Breast epithelium (tissue), 4 donors: ENCODE measurements around the gene GNS. TPM values are rescaled to one million over a fixed set of nuclear protein-coding genes. Genes with fewer than 3 reads are reported as not detected.
"Not testable (repeated sequence)": the region's sequence is repeated elsewhere in the genome, so short reads cannot be mapped to it uniquely, and the experiment has no call there.

ENCODE experiments used
- DNase-seq, 2 donors: peaks; one replicate each; pipeline ENCODE4 v3.0.0-alpha.2; 2019; ENCODE audit warnings: low spot score in 2 of 2
- H3K27ac ChIP-seq, 2 donors: fragments of 200-600 bp; sonication (generic) in 1 of 2; one replicate each; pipeline ENCODE4 v1.5.1; 2016 to 2019; ENCODE audit warnings: mild to moderate bottlenecking in 1 of 2
- H3K27me3 ChIP-seq, 2 donors: fragments of 200-600 bp; sonication (generic) in 1 of 2; one replicate each; pipeline versions ENCODE4 v1.5.1 to v1.6.0; 2017 to 2019; ENCODE audit warnings: control low read depth in 1 of 2, mild to moderate bottlenecking in 1 of 2
- H3K36me3 ChIP-seq: fragments of 200-600 bp; one replicate; pipeline ENCODE4 v1.5.1; 2019
- H3K4me1 ChIP-seq, 2 donors: fragments of 200-600 bp; sonication (generic); one replicate each; pipeline ENCODE4 v1.5.1; 2016 to 2019; ENCODE audit warnings: control low read depth in 1 of 2
- H3K4me3 ChIP-seq, 3 donors: fragments of 200-600 bp; sonication (generic); 1 replicate in 2 of 3; 2 replicates in 1 of 3; pipeline ENCODE4 v1.5.1; 2016 to 2019; ENCODE audit warnings: mild to moderate bottlenecking in 3 of 3, moderate library complexity in 2 of 3
- H3K9me3 ChIP-seq, 2 donors: fragments of 200-600 bp; sonication (generic) in 1 of 2; one replicate each; pipeline ENCODE4 v1.5.1; 2016 to 2019; ENCODE audit warnings: control low read depth in 1 of 2
- POLR2A ChIP-seq: fragments of 450-650 bp; IDR thresholded peaks from one replicate; pipeline ENCODE4 v1.6.1; 2016; ENCODE audit warnings: antibody characterized with exemption, mild to moderate bottlenecking, moderate library complexity
- POLR2AphosphoS5 ChIP-seq, 3 donors: sonication (generic); formaldehyde crosslinking; IDR thresholded peaks; one replicate each; pipeline ENCODE4 v1.6.1; 2017; ENCODE audit warnings: antibody characterized with exemption in 3 of 3
- intact Hi-C: fragments of 100-400 bp; cut with DNase I; formaldehyde crosslinking; loops from one replicate; pipeline ENCODE4 v1.15.1; 2023; ENCODE audit warnings: low total_unique reads
- total RNA-seq, 3 donors: library from RNA; depleted of rRNA; stranded (reverse); fragments of >200 nt; gene quantifications; one replicate each; pipeline ENCODE4 v1.1.0, GENCODE V29; 2016
- TF ChIP-seq, protein P1 (sequence below), 3 donors: fragments of 450-650 bp; IDR thresholded peaks; one replicate each; pipeline ENCODE4 v1.5.1; 2016 to 2017; ENCODE audit warnings: antibody characterized with exemption in 3 of 3, mild to moderate bottlenecking in 3 of 3, moderate library complexity in 3 of 3

Gene GNS
- total RNA-seq, 3 donors from 2014 or later: 94.4 to 250 (median 98.6) TPM

DNA sequence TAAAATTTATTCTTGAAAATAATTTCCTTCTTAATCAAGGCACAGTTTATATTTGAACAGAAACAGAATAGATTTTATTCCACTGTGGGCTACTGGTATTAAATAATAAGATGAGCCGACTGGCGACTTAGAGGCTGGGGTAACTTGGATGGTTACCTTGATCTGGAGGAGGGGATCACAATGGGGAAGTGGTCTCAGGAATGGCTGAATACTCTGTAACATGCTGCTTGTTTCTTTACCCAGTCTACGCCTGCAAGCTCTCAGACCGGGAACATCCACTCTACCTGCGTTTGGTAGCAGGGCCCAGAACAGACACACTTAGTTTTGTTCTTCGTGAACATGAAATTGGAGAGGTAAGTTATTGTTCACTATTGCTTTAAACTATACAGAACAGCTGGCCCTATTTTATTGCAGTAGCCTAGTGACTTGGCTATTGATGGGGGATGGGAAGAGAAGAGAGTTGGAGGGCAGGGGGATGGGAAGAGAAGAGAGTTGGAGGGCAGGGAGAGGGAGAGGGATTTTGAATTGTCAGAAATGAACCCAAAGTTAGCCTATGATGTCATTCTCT lies 67.9 kb downstream of the GNS start:
- no peak for TF ChIP-seq POLR2A
- no peak for TF ChIP-seq POLR2AphosphoS5 (IDR thresholded peaks at IDR 0.05)
- TF ChIP-seq, protein P1, sequence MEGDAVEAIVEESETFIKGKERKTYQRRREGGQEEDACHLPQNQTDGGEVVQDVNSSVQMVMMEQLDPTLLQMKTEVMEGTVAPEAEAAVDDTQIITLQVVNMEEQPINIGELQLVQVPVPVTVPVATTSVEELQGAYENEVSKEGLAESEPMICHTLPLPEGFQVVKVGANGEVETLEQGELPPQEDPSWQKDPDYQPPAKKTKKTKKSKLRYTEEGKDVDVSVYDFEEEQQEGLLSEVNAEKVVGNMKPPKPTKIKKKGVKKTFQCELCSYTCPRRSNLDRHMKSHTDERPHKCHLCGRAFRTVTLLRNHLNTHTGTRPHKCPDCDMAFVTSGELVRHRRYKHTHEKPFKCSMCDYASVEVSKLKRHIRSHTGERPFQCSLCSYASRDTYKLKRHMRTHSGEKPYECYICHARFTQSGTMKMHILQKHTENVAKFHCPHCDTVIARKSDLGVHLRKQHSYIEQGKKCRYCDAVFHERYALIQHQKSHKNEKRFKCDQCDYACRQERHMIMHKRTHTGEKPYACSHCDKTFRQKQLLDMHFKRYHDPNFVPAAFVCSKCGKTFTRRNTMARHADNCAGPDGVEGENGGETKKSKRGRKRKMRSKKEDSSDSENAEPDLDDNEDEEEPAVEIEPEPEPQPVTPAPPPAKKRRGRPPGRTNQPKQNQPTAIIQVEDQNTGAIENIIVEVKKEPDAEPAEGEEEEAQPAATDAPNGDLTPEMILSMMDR (IDR thresholded peaks at IDR 0.05): no peak
- H3K4me1 ChIP-seq: no peaks in the 10 kb centered on the region
- H3K27me3 ChIP-seq: no peaks in the 10 kb centered on the region
- H3K36me3 ChIP-seq: no peaks in the 10 kb centered on the region
- no peaks in the 10 kb centered on the region for H3K9me3 ChIP-seq
- no peak overlapping the region for H3K27ac ChIP-seq
- H3K4me3 ChIP-seq: no peak overlapping the region
- no peak for DNase-seq
- intact Hi-C loops: loop anchor here (5.0 kb wide), 1 partner anchor 139 kb away; no protein-coding TSS in a partner anchor

DNA sequence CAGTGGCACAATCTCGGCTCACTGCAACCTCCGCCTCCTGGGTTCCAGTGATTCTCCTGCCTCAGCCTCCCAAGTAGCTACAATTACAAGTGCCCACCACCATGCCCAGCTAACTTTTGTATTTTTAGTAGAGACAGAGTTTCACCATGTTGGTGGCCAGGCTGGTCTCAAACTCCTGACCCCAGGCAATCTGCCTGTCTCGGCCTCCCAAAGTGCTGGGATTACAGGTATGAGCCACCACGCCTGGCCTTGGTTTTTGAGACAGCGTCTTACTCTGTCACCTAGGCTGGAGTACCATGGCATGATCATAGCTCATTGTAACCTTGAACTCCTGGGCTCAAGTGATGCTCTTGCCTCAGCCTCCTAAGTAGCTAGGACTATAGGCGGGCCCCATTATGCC lies 69.0 kb downstream of the GNS start:
- not testable (repeated sequence) for H3K36me3 ChIP-seq, H3K27me3 ChIP-seq, H3K27ac ChIP-seq, H3K4me1 ChIP-seq, DNase-seq, H3K4me3 ChIP-seq, H3K9me3 ChIP-seq
- intact Hi-C loops: loop anchor here (5.0 kb wide), 1 partner anchor 138 kb away; no protein-coding TSS in a partner anchor

DNA sequence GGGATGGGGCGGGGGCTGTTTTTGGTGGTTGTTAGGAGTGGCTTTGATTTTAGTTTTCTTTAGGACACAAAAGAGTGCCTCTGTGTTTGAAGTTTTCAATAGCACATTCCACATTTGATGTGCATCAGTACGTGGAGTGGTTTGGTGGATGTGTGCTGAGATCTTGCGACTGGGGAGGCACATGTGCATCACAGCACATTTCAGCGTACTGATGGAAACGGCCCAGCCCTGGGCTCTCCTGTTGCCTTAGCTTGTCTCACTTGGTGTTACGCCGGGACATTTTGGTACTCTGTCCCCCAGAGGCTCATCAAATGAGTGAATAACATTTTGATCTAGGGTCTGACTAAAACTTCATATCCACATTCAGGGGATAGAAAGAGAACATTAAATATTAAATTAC lies 70.5 kb downstream of the GNS start:
- DNase-seq: no peak
- H3K9me3 ChIP-seq: no peaks in the 10 kb centered on the region
- no peaks in the 10 kb centered on the region for H3K36me3 ChIP-seq
- TF ChIP-seq POLR2A: no peak
- TF ChIP-seq, protein P1 (IDR thresholded peaks at IDR 0.05): no peak
- no peak for TF ChIP-seq POLR2AphosphoS5 (IDR thresholded peaks at IDR 0.05)
- H3K27me3 ChIP-seq: no peaks in the 10 kb centered on the region
- intact Hi-C loops: no loop called here
- peak overlapping the region; percentile 53 to 54 for H3K27ac ChIP-seq
- no peak overlapping the region for H3K4me3 ChIP-seq
- H3K4me1 ChIP-seq: no peaks in the 10 kb centered on the region

DNA sequence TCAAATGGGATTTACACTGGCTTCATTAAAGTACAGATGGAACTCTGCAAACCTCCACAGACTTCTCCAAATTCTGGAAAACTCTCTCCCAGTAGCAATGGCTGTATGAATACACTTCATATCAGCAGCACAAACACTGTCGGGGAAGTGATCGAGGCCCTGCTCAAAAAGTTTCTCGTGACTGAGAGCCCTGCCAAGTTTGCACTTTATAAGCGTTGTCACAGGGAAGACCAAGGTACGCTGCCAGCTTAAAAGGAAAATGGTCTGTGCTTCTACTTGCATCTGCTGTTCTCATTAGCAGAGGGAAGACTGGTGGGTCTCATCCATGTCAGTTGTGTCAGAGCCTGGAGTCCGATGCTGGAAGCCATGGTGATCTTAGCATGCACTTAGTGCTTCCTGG lies 71.0 kb downstream of the GNS start:
- intact Hi-C loops: no loop called here
- H3K4me3 ChIP-seq: peak overlapping the region in 1 of 3 donors; percentile 2
- DNase-seq: no peak
- H3K9me3 ChIP-seq: no peaks in the 10 kb centered on the region
- peak overlapping the region; percentile 53 to 54 for H3K27ac ChIP-seq
- H3K36me3 ChIP-seq: no peaks in the 10 kb centered on the region
- H3K4me1 ChIP-seq: no peaks in the 10 kb centered on the region
- TF ChIP-seq, protein P1 (IDR thresholded peaks at IDR 0.05): no peak
- TF ChIP-seq POLR2AphosphoS5 (IDR thresholded peaks at IDR 0.05): no peak
- TF ChIP-seq POLR2A: no peak
- H3K27me3 ChIP-seq: no peaks in the 10 kb centered on the region

DNA sequence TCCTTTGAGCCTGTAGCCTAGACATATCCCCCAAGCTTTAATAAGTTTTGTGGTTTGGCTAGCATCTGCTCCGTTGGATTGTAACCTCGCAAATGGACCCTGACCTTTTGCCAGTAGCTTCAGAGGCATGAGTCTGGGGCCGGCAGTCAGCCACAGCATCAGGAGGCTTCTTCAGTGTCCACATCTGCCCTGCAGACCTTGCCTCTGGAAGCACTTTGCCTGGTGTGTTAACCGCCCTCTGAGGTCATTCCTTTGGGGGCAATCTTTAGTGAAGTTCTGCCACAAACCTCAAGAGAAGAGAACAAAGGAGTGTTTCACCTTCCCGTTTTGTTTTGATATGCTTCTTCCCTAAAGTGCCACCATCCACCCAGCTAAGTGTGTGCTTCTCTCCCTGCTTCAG lies 71.4 kb downstream of the GNS start:
- Histone ChIP-seq H3K4me3 (peak overlapping the region in 1 of 3 donors; percentile 2), H3K4me1 (no peaks in the 10 kb centered on the region), H3K27ac (peak overlapping the region; percentile 53 to 54), H3K9me3 (no peaks in the 10 kb centered on the region), H3K36me3 (no peaks in the 10 kb centered on the region), H3K27me3 (no peaks in the 10 kb centered on the region)
- no peak for DNase-seq
- intact Hi-C loops: no loop called here
- TF ChIP-seq, protein P1 (IDR thresholded peaks at IDR 0.05): no peak
- no peak for TF ChIP-seq POLR2A
- TF ChIP-seq POLR2AphosphoS5 (IDR thresholded peaks at IDR 0.05): no peak
